HCT116 (cell line): ENCODE data around the gene GLOD4. TPM values are rescaled to one million over a fixed set of nuclear protein-coding genes. Genes with fewer than 3 reads are reported as not detected.
A peak's percentile ranks its signal among the peaks of the same experiment; 100 is the strongest.

ENCODE experiments used
- ATAC-seq: fragments of 200-7000 bp; cut with Tn5 transposase; 2 replicates; pipeline ENCODE4 v1.9.1; 2020; ENCODE audit warnings: mild to moderate bottlenecking, moderate library complexity
- BruUV-seq: library from RNA; stranded (reverse); fragments of 400-500 nt; replicated peaks from 2 replicates; lab custom pipeline; 2021; lab: Mats Ljungman, UMichigan
- CTCF ChIA-PET: fragments of 300-600 bp; sonication (Branson Sonifier 250); formaldehyde crosslinking; loops from one replicate; lab custom pipeline; 2021; ENCODE audit warnings: antibody characterized with exemption; lab: Charles Lee
- POLR2A ChIA-PET: fragments of 300-600, 350-600 bp; sonication (Branson Sonifier 250); formaldehyde crosslinking; loops from one replicate; lab custom pipeline; 2021; ENCODE audit warnings: antibody characterized with exemption; lab: Charles Lee
- RAD21 ChIA-PET, 2 experiments: fragments of 300-600 bp; sonication (Branson Sonifier 250); formaldehyde crosslinking; loops; one replicate each; lab custom pipeline; 2023; ENCODE audit warnings: low total read pairs in 2 of 2; ENCODE audit not compliant: uncharacterized antibody in 2 of 2, unreplicated experiment in 2 of 2, low non-redundant PET in 1 of 2; lab: Charles Lee
- DNase-seq: peaks from one replicate; pipeline ENCODE4 v3.0.0-alpha.2; 2010; ENCODE audit warnings: low read depth, low spot score
- H2AFZ ChIP-seq: fragments of 200-600 bp; shearing (Covaris generic), sonication (generic); 2 replicates; pipeline ENCODE4 v1.6.1; 2017; ENCODE audit warnings: low read depth, mixed run types, mixed read lengths, antibody characterized with exemption, low read length; ENCODE audit not compliant: poor library complexity, severe bottlenecking
- H3K27ac ChIP-seq: 2 replicates; pipeline ENCODE4 v1.5.1; 2012; ENCODE audit warnings: low read depth, low read length
- H3K27me3 ChIP-seq: fragments of 200-600 bp; sonication (generic); 2 replicates; pipeline ENCODE4 v1.6.1; 2016; ENCODE audit warnings: mixed run types, low read length, mixed read lengths; ENCODE audit not compliant: insufficient read depth
- H3K36me3 ChIP-seq, 2 experiments: fragments of 200-500 bp in 1 of 2; fragments of 200-600 bp in 1 of 2; sonication (Bioruptor generic) in 1 of 2; sonication (generic) in 1 of 2; 2 replicates each; pipeline versions ENCODE4 v1.5.1 to v1.6.1; 2014 to 2016; ENCODE audit warnings: low read length in 2 of 2, inconsistent platforms in 1 of 2, mixed read lengths in 1 of 2, mixed run types in 1 of 2; ENCODE audit not compliant: insufficient read depth in 2 of 2, control insufficient read depth in 1 of 2
- H3K4me1 ChIP-seq, 2 experiments: fragments of 200-600 bp in 1 of 2; sonication (generic) in 1 of 2; 2 replicates each; pipeline versions ENCODE4 v1.5.1 to v1.6.1; 2012 to 2017; ENCODE audit warnings: low read length in 2 of 2, inconsistent platforms in 1 of 2, mild to moderate bottlenecking in 1 of 2, mixed read lengths in 1 of 2, mixed run types in 1 of 2, moderate library complexity in 1 of 2; ENCODE audit not compliant: insufficient read depth in 2 of 2, control insufficient read depth in 1 of 2
- H3K4me2 ChIP-seq: fragments of 200-600 bp; sonication (generic); 2 replicates; pipeline ENCODE4 v1.6.1; 2017; ENCODE audit warnings: mixed run types, low read length, mixed read lengths
- H3K4me3 ChIP-seq, 2 experiments: fragments of 200-600 bp in 1 of 2; sonication (generic) in 1 of 2; replicated peaks in 1 of 2; 2 replicates each; pipeline ENCODE4 v1.5.1; 2011 to 2016; ENCODE audit warnings: low read length in 2 of 2, control low read depth in 1 of 2, low read depth in 1 of 2, mild to moderate bottlenecking in 1 of 2, mixed read lengths in 1 of 2, mixed run types in 1 of 2
- H3K79me2 ChIP-seq: fragments of 200-600 bp; sonication (generic); 2 replicates; pipeline ENCODE4 v1.6.1; 2017; ENCODE audit warnings: mild to moderate bottlenecking, mixed run types, low read length, moderate library complexity, mixed read lengths; ENCODE audit not compliant: insufficient read depth
- H3K9ac ChIP-seq: fragments of 200-600 bp; sonication (generic); 2 replicates; pipeline ENCODE4 v1.6.1; 2016; ENCODE audit warnings: low read length, mixed read lengths
- H3K9me2 ChIP-seq: fragments of 200-600 bp; sonication (generic), shearing (Covaris generic); 2 replicates; pipeline ENCODE4 v1.6.1; 2017; ENCODE audit warnings: mixed run types, mild to moderate bottlenecking, moderate library complexity; ENCODE audit not compliant: insufficient read depth
- H3K9me3 ChIP-seq, 2 experiments: fragments of 200-500 bp in 1 of 2; fragments of 200-600 bp in 1 of 2; sonication (Bioruptor generic) in 1 of 2; sonication (generic) in 1 of 2; 2 replicates each; pipeline ENCODE4 v1.6.1; 2014 to 2017; ENCODE audit warnings: low read length in 2 of 2, mixed read lengths in 2 of 2, inconsistent platforms in 1 of 2, low read depth in 1 of 2, mild to moderate bottlenecking in 1 of 2, mixed run types in 1 of 2, moderate library complexity in 1 of 2; ENCODE audit not compliant: control insufficient read depth in 1 of 2, insufficient read depth in 1 of 2
- H4K20me1 ChIP-seq: fragments of 200-600 bp; sonication (generic), shearing (Covaris generic); 2 replicates; pipeline ENCODE4 v1.6.1; 2017; ENCODE audit warnings: mixed run types, mild to moderate bottlenecking, moderate library complexity; ENCODE audit not compliant: insufficient read depth
- CTCF ChIP-seq, 3 experiments: fragments of 200-600 bp in 1 of 3; sonication (generic) in 1 of 3; IDR thresholded peaks in 2 of 3; conservative IDR thresholded peaks in 1 of 3; 2 replicates each; pipeline ENCODE4 v1.5.1; 2012 to 2017; ENCODE audit warnings: low read depth in 2 of 3, low read length in 2 of 3, antibody characterized with exemption in 1 of 3, borderline replicate concordance in 1 of 3, control low read depth in 1 of 3, mild to moderate bottlenecking in 1 of 3, mixed read lengths in 1 of 3, mixed run types in 1 of 3, moderate library complexity in 1 of 3; ENCODE audit not compliant: insufficient read depth in 1 of 3
- EGR1 ChIP-seq: IDR thresholded peaks from 2 replicates; pipeline ENCODE4 v1.6.1; 2012; ENCODE audit warnings: low read depth
- EZH2phosphoT487 ChIP-seq: fragments of 200-600 bp; IDR thresholded peaks from 2 replicates; pipeline ENCODE4 v1.6.1; 2018; ENCODE audit warnings: antibody characterized with exemption, borderline replicate concordance
- FOSL1 ChIP-seq: IDR thresholded peaks from 2 replicates; pipeline ENCODE4 v1.6.1; 2012; ENCODE audit warnings: low read depth
- POLR2AphosphoS5 ChIP-seq: IDR thresholded peaks from 2 replicates; pipeline ENCODE4 v1.6.1; 2011; ENCODE audit warnings: mild to moderate bottlenecking, low read depth, low read length, moderate library complexity
- REST ChIP-seq: IDR thresholded peaks from 2 replicates; pipeline ENCODE4 v1.6.1; 2012; ENCODE audit warnings: low read depth
- SRF ChIP-seq: IDR thresholded peaks from 2 replicates; pipeline ENCODE4 v1.6.1; 2012; ENCODE audit warnings: low read depth
- ZBTB33 ChIP-seq: IDR thresholded peaks from 2 replicates; pipeline ENCODE4 v1.6.1; 2011; ENCODE audit warnings: mild to moderate bottlenecking, low read length, moderate library complexity; ENCODE audit not compliant: insufficient replicate concordance; ENCODE audit errors: extremely low read depth
- intact Hi-C: fragments of 100-400 bp; cut with micrococcal nuclease; formaldehyde crosslinking; loops from 2 replicates; pipeline ENCODE4 v1.10.0; 2022
- total RNA-seq: library from RNA; stranded (reverse); gene quantifications from one replicate; pipeline ENCODE4 v1.2.1, GENCODE V29; 2021; ENCODE audit not compliant: unreplicated experiment

The GLOD4 gene
- total RNA-seq, 1 experiment from 2014 or later = 80.7 TPM

GRCh38 chr17:744937-745336 is 37.1 kb downstream of the GLOD4 start:
- TF ChIP-seq SRF (no peak), CTCF (IDR thresholded peaks at IDR 0.05 in 2 of 3, conservative IDR thresholded peaks at IDR 0.05 in 1 of 3; ENCODE audit: borderline replicate concordance in 1 of 3, insufficient read depth in 1 of 3, low read depth in 2 of 3, low read length in 2 of 3) (no peak)
- TF ChIP-seq, all 23 proteins: peak for 0
- no TSS peak for BruUV-seq
- Histone ChIP-seq H3K4me2 (no peak overlapping the region), H3K27ac (no peak overlapping the region), H3K27me3 (no peaks in the 10 kb centered on the region), H3K36me3 (peaks cover 53 to 83% of the 10 kb centered on the region in 2 experiments), H4K20me1 (peaks cover 14% of the 10 kb centered on the region; the same call in 1 of the 2 replicates), H3K9me3 (no peaks in the 10 kb centered on the region), H3K9me2 (no peaks in the 10 kb centered on the region), H2AFZ (no peak overlapping the region), H3K4me3 (no peak overlapping the region), H3K4me1 (no peaks in the 10 kb centered on the region; a peak in 1 of 4 replicates), H3K9ac (no peak overlapping the region), H3K79me2 (peaks cover 95% of the 10 kb centered on the region)
- no peak for ATAC-seq
- POLR2A ChIA-PET = no interaction called here
- RAD21 ChIA-PET = no interaction called here
- CTCF ChIA-PET = no interaction called here
- DNase-seq = no peak
- intact Hi-C loops = no loop called here

GRCh38 chr17:743139-743538 is 38.9 kb downstream of the GLOD4 start:
- ATAC-seq (no peak), DNase-seq (no peak)
- intact Hi-C loops = no loop called here
- H3K9me2 ChIP-seq = no peaks in the 10 kb centered on the region
- peaks cover 95% of the 10 kb centered on the region for H3K79me2 ChIP-seq
- POLR2A ChIA-PET = no interaction called here
- RAD21 ChIA-PET = no interaction called here
- no peaks in the 10 kb centered on the region for H3K4me1 ChIP-seq
- CTCF ChIA-PET = no interaction called here
- no peak overlapping the region for H3K4me2 ChIP-seq
- no peak overlapping the region for H3K27ac ChIP-seq
- peaks cover 61 to 84% of the 10 kb centered on the region in 2 experiments for H3K36me3 ChIP-seq
- no peaks in the 10 kb centered on the region for H3K9me3 ChIP-seq
- H4K20me1 ChIP-seq = peaks cover 14% of the 10 kb centered on the region; the same call in 1 of the 2 replicates
- H3K9ac ChIP-seq = no peak overlapping the region
- H3K27me3 ChIP-seq = no peaks in the 10 kb centered on the region
- no peak overlapping the region for H2AFZ ChIP-seq
- TF ChIP-seq REST (no peak), EZH2phosphoT487 (no peak), SRF (no peak), EGR1 (no peak), POLR2AphosphoS5 (peak; percentile 23; the same call in 1 of the 2 replicates), FOSL1 (no peak), ZBTB33 (no peak)
- H3K4me3 ChIP-seq = no peak overlapping the region
- no TSS peak for BruUV-seq
